AG10803 (cell line): ENCODE measurements around the gene TPRKB.

ENCODE experiments used
- DNase-seq: peaks from one replicate; pipeline ENCODE4 v3.0.0; 2010; ENCODE audit warnings: low read depth
- H3K4me3 ChIP-seq: 2 replicates; pipeline ENCODE4 v1.5.1; 2011; ENCODE audit warnings: mild to moderate bottlenecking, low read length, control low read depth
- TF ChIP-seq, protein P1 (sequence below): conservative IDR thresholded peaks from 2 replicates; pipeline ENCODE4 v1.5.1; 2011; ENCODE audit warnings: mild to moderate bottlenecking, low read length, control low read depth, inconsistent platforms

The TPRKB gene

DNA sequence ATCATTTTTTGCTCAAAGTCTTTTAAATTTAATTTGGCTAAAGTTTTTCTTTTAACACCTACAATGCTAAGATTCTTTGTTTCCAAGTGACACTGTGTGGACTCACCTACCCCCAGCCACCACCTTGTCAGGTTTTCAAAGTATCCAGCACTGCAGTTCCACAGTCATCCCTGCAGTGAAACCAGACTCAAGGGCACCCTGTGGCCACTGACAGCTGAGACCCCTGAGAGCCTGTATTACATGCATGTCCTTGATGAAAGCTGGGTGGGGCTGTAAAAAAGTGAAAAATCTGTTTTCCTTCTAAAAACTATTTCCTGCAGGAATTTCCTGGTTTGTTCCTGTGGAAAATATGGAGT, 19.9 kb downstream of the TPRKB start:
- TF ChIP-seq, protein P1, sequence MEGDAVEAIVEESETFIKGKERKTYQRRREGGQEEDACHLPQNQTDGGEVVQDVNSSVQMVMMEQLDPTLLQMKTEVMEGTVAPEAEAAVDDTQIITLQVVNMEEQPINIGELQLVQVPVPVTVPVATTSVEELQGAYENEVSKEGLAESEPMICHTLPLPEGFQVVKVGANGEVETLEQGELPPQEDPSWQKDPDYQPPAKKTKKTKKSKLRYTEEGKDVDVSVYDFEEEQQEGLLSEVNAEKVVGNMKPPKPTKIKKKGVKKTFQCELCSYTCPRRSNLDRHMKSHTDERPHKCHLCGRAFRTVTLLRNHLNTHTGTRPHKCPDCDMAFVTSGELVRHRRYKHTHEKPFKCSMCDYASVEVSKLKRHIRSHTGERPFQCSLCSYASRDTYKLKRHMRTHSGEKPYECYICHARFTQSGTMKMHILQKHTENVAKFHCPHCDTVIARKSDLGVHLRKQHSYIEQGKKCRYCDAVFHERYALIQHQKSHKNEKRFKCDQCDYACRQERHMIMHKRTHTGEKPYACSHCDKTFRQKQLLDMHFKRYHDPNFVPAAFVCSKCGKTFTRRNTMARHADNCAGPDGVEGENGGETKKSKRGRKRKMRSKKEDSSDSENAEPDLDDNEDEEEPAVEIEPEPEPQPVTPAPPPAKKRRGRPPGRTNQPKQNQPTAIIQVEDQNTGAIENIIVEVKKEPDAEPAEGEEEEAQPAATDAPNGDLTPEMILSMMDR = no peak
- H3K4me3 ChIP-seq = no peak overlapping the region
- DNase-seq = no peak

DNA sequence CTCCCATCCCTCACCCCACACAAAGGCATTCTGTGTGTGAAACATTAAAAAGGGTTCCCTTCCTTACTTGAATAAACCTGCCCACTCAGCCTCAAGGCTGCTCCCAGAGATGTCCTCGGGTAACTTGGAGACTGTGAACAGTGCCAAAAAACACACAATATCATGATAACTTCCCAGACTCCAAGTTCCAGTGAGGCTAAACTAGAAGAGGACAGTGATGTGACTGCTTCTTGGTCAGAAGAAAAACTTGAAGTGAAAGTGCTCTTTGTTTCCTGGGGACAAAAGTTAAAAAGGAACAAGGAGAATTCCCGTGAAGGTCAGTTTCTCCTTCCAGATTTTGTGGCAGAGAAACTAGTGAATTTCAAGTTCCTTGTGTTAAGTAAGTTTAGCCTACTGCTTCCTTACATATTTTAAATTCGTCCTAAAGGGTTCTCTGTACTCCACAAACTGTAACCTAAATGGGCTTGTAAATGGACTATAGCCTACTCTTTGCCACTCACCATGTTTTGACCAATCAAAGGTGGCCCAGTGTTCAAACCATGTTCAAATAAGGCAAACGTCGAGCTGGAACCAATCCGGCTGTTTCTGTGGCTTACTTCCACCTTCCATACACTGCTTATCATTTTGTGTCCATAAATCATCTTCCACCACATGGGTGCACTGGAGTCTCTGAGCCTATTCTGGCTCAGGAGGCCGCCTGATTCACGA, 20.4 kb downstream of the TPRKB start:
- peak; percentile 17 for DNase-seq
- TF ChIP-seq, protein P1 = no peak
- H3K4me3 ChIP-seq = no peak overlapping the region

DNA sequence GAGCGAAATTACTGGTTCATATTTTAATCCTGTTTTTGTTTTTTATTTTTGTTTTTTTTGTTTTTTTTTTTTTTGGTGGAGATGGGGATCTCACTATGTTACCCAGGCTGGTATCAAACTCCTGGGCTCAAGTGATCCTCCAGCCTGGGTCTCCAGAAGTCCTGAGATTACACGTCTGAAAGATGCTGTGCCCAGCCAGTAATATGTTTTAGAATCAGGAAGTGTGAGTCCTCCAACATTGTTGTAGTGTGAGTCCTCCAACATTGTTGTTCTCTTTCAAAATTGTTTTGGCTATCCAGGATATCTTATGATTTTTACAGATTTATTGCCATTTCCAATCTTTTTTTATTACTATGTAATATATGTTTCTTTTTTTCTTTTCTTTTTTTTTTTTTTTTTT, 23.1 kb downstream of the TPRKB start:
- TF ChIP-seq, protein P1 = no peak
- no peak overlapping the region for H3K4me3 ChIP-seq
- no peak for DNase-seq

DNA sequence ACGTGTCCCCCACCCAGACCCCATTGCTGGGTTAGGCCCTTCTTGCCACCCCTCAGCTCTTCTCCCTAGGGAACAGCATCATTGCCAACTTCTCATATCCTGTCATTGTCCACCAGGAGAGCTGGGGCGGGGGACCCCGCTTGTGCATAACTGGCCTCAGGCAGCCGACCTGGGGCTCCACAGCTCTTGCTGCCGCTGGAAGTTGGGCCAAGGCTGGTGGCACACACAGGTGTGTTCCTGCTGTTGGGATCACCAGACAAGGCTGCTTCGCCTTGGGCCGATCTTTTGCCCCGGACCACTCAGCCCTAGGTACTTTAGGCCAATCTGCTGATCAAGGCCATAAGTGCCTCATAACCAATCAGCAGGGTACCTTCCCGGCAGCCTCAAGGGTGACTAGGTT, 28.6 kb downstream of the TPRKB start:
- DNase-seq = no peak
- TF ChIP-seq, protein P1 = no peak
- H3K4me3 ChIP-seq = no peak overlapping the region

DNA sequence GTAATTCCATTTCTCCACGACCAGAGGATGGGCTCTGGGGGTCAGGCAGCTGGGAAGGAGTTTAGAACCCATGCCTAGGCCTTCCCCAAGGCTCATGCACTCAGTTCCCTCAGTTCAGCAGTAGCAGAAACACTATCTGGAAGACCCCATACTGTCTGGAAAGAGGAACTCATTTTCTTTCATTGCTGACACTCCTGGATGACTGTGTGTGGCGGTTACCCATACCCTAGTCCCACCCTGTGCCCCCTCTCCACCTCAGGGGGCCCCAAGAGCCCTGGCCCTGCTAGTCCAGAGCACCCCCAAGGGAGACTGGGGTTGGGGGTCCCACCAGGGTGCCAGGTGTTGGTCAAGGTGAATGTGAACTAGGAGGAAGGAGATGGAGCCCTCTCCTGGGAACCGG, 29.5 kb downstream of the TPRKB start:
- TF ChIP-seq, protein P1 = no peak
- no peak overlapping the region for H3K4me3 ChIP-seq
- DNase-seq = no peak

DNA sequence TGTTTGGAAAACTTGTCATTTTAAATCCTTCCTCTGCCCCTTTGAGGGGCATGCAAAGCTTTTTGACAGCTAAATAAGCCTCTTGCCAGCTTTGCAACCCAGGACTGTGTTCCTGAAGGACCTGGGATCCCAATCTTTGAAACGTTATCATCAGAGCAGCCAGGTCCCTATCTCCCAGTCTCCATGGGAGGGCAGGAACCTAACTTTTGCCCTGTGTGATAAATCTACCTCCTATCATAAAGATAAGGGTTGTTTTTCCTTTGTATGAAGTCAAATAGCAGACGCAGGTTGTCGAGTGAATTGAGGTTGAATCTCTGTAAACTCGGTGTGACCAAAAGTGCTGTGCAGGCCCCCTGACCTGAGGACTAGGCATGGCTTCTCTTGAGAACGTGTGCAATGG, 30.1 kb downstream of the TPRKB start:
- TF ChIP-seq, protein P1 = no peak
- H3K4me3 ChIP-seq = no peak overlapping the region
- DNase-seq = no peak

DNA sequence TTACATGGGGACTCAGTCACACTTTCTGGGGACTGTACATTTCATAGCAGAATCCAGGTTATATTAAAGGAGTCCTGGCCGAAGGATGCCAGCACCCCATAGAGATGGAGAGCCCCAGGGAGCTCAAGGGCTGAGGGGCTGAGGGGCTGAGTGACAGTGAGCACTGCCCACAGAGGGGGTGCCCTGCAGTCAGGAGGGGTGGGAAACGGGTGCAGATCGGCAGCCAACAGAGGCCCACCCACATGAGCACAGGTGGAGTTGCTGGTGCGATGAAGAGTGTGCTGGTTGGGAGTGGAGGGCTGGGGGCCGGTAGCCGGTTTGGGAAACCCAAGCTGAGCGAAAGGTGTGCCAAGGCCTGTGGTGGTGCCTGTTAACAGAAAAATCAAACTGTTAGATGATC, 32.1 kb downstream of the TPRKB start:
- DNase-seq = no peak
- TF ChIP-seq, protein P1 = no peak
- no peak overlapping the region for H3K4me3 ChIP-seq
